Measurements from ENCODE around the gene OR6M1.

GRCh38 chr11:123838199-123838598 is 32.0 kb upstream of the OR6M1 start:
- TF ChIP-seq, protein P1, sequence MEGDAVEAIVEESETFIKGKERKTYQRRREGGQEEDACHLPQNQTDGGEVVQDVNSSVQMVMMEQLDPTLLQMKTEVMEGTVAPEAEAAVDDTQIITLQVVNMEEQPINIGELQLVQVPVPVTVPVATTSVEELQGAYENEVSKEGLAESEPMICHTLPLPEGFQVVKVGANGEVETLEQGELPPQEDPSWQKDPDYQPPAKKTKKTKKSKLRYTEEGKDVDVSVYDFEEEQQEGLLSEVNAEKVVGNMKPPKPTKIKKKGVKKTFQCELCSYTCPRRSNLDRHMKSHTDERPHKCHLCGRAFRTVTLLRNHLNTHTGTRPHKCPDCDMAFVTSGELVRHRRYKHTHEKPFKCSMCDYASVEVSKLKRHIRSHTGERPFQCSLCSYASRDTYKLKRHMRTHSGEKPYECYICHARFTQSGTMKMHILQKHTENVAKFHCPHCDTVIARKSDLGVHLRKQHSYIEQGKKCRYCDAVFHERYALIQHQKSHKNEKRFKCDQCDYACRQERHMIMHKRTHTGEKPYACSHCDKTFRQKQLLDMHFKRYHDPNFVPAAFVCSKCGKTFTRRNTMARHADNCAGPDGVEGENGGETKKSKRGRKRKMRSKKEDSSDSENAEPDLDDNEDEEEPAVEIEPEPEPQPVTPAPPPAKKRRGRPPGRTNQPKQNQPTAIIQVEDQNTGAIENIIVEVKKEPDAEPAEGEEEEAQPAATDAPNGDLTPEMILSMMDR (IDR thresholded peaks at IDR 0.05), result no peak
- no peak for TF ChIP-seq POLR2A (IDR thresholded peaks at IDR 0.05)
